Spleen (tissue), 7 donors: ENCODE results near the gene HIPK2.

Experiments used
- CTCF ChIP-seq, 11 experiments: fragments of 200-600 bp in 7 of 11; fragments of 450-650 bp in 4 of 11; sonication (generic) in 4 of 11; IDR thresholded peaks in 8 of 11; conservative IDR thresholded peaks in 3 of 11; 1 replicate in 7 of 11; 2 replicates in 4 of 11; pipeline versions ENCODE4 v1.4.0 to v1.8.0; 2016 to 2021; ENCODE audit warnings: antibody characterized with exemption in 11 of 11, inconsistent platforms in 4 of 11, mild to moderate bottlenecking in 1 of 11
- POLR2A ChIP-seq, 3 donors: fragments of 450-650 bp; IDR thresholded peaks; one replicate each; pipeline ENCODE4 v1.5.1; 2017; ENCODE audit warnings: antibody characterized with exemption in 3 of 3, mild to moderate bottlenecking in 1 of 3
- POLR2AphosphoS5 ChIP-seq, 3 donors: sonication (generic); formaldehyde crosslinking; IDR thresholded peaks; one replicate each; pipeline ENCODE4 v1.5.1; 2017; ENCODE audit warnings: antibody characterized with exemption in 3 of 3
- donor health status: DM: no; HTN: no; CAD: no; lungs with moderate emphysema.
- donor health status: DM: no; HTN: no; CAD: no.
- donor health status: DM: no; HTN: no; CAD: no.

GRCh38 chr7:139738772-139739171, 39.0 kb downstream of the HIPK2 start:
- TF ChIP-seq CTCF (IDR thresholded peaks at IDR 0.05 in 8 of 11, conservative IDR thresholded peaks at IDR 0.05 in 3 of 11) (no peak), POLR2AphosphoS5 (IDR thresholded peaks at IDR 0.05) (no peak), POLR2A (IDR thresholded peaks at IDR 0.05) (no peak)
